22Rv1 (cell line): ENCODE measurements around the gene MTFMT.

Source experiments
- ZFX ChIP-seq: fragments of 450-650 bp; IDR thresholded peaks from 2 replicates; pipeline ENCODE4 v1.6.1; 2017; ENCODE audit warnings: antibody characterized with exemption, borderline replicate concordance
- TF ChIP-seq, protein P1 (sequence below): fragments of 450-650 bp; IDR thresholded peaks from 2 replicates; pipeline ENCODE4 v1.5.1; 2017; ENCODE audit warnings: mild to moderate bottlenecking

GRCh38 chr15:64997745-64998375, 31.6 kb downstream of the MTFMT start:
- TF ChIP-seq, protein P1, sequence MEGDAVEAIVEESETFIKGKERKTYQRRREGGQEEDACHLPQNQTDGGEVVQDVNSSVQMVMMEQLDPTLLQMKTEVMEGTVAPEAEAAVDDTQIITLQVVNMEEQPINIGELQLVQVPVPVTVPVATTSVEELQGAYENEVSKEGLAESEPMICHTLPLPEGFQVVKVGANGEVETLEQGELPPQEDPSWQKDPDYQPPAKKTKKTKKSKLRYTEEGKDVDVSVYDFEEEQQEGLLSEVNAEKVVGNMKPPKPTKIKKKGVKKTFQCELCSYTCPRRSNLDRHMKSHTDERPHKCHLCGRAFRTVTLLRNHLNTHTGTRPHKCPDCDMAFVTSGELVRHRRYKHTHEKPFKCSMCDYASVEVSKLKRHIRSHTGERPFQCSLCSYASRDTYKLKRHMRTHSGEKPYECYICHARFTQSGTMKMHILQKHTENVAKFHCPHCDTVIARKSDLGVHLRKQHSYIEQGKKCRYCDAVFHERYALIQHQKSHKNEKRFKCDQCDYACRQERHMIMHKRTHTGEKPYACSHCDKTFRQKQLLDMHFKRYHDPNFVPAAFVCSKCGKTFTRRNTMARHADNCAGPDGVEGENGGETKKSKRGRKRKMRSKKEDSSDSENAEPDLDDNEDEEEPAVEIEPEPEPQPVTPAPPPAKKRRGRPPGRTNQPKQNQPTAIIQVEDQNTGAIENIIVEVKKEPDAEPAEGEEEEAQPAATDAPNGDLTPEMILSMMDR: no peak
- no peak for TF ChIP-seq ZFX
